Measurements from ENCODE around the gene HECA.
A peak's percentile ranks its signal among the peaks of the same experiment; 100 is the strongest.
"Not testable (repeated sequence)": the region's sequence is repeated elsewhere in the genome, so short reads cannot be mapped to it uniquely, and the experiment has no call there.

The HECA gene

DNA sequence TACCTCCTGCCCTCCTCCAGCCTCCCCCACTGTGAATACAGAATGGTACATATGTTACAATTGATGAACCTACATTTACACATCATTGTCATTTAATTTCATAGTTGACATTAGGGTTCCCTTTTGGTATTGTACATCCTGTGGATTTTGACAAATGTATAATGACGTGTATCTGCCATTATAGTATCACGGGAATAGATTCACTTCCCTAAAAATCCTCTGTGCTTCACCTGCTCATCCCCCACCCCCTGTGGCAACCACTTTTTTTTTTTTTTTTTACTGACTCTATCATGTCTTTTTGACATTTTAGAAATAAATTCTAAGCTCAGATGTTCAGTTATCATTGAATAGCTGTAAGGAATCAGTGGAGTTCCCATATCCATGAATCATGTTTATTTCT lies 30.4 kb downstream of the HECA start:
- no peak for DNase-seq

DNA sequence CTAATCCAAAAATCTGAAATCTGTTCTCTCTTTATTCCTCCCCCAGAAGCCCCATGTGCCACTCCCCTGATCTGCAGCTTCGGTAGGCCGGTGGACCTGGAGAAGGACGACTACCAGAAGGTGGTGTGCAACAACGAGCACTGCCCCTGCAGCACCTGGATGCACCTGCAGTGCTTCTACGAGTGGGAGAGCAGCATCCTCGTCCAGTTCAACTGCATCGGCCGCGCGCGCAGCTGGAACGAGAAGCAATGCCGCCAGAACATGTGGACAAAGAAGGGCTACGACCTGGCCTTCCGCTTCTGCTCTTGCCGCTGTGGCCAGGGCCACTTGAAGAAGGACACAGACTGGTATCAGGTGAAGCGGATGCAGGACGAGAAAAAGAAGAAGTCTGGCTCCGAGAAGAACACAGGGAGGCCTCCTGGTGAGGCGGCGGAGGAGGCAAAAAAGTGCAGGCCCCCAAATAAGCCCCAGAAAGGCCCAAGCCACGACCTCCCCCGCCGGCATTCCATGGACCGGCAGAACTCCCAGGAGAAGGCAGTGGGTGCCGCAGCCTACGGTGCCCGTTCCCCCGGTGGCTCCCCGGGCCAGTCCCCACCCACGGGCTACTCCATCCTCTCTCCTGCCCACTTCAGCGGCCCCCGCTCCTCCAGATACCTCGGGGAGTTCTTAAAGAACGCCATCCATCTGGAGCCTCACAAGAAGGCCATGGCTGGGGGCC lies 31.5 kb downstream of the HECA start:
- no peak for DNase-seq

DNA sequence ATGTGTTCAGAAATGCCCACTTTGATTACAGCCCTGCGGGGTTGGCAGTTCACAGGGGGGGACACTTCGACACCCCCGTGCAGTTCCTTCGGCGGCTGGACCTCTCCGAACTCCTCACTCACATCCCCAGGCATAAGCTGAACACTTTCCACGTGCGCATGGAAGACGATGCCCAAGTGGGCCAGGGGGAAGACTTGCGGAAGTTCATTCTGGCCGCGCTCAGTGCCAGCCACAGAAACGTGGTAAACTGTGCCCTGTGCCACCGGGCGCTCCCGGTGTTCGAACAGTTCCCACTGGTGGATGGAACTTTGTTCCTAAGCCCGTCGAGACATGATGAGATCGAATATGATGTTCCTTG lies 32.1 kb downstream of the HECA start:
- DNase-seq, result no peak

DNA sequence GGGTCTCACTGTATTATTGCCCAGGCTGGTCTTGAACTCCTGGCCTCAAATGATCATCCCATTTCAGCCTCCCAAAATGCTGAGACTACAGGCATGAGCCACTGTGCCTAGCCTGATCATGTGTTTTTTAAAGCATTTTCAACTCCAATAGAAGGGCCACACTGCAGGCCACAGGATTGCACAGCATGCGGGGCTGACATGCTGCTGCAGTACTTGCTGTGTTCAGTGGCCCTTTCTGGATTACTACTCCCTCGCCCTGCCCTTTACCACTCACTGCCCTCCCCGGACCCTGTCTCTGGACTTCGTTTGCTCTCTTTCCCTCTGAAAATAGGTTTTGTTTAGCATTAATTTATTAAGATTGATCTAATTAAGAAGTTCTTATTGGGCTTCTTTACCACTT lies 37.3 kb downstream of the HECA start:
- DNase-seq, result no peak

DNA sequence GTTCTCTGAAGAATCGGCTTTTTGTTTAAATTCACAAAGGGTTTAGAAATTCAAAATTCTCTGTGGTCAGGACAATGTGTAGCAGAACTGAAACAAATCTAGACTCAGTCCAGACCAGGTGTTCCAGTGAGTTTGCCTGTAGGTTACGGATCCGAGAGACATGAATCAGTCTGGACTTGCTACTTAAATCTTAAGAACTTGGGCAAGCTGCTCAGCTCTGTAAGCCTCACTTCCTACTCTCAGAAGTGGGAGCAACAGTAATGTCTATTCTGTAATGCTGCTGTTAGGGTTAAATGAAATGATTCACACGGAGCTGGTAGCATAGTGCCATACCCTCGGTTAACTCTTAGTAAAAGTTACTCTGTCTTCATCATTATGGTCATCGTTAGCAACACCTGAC lies 37.7 kb downstream of the HECA start:
- DNase-seq, result no peak

- DNase-seq, result no peak
These were observed 38.3 kb downstream of the HECA start for GRCh38 chr6:139173172-139173571.

- DNase-seq, result no peak
These were observed 38.9 kb downstream of the HECA start for GRCh38 chr6:139173822-139174221.

DNA sequence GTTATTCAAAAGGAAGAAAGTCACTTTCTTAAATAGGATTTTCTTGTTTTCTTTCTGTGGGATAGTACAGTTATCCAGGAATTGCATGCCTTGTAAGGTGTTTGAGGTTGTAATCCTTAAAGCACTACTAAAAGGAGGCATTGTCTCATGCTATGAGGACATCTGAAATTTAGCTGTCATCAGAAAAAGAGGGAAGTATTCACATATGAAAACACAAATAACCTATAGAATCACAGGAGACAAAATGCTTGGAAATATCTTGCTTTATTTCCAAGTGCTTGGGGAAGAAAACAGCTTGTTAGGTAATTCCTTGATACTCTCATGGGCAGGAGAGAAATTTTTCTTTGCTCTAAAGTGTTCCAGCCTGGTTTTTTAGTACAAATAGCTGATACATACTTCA lies 40.1 kb downstream of the HECA start:
- DNase-seq, result no peak

DNA sequence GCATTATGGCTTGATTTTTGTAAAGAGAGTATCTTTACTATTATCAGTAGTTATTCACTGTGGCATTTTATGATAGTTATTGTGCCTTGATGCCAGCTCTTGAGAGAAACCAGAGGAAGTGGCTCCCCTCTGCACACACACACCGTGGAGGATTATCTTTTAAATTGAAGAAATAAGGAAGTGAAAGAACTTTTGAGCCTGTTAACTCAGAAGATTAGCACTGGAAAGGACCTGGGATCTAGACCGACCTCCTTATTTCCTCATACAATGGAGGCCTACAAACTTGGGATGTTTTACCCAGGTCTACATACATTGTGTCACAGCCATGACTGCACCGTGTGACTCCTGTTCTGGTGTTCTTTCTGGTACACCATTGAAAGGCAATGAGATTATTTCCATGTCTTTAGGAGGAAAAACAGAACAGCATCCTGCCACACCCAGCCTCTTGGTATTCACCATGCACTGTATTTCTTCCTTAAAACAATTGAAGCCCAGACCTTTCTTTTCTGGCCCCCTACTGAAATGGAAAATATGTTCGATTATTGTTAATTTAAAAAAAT lies 40.6 kb downstream of the HECA start:
- no peak for DNase-seq

DNA sequence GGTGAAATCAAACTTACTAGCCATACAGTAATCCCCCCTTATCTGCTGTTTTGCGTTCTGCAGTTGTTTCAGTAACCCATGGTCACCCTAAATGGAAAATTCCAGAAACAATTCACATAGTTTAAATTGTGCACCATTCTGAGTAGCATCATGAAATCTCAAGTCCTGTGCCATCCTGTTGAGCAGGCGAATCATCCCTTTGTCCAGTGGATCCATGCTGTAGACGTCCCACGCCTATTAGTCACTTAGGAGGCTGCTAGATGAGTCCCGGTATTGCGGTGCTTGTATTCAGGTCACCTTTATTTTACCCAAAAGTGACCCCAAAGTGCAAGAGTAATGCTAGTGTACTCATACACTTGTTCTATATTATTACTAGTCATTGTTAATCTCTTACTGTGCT lies 46.4 kb downstream of the HECA start:
- DNase-seq, result no peak

GRCh38 chr6:139184047-139184446 lies 49.2 kb downstream of the HECA start:
- DNase-seq, result no peak

DNA sequence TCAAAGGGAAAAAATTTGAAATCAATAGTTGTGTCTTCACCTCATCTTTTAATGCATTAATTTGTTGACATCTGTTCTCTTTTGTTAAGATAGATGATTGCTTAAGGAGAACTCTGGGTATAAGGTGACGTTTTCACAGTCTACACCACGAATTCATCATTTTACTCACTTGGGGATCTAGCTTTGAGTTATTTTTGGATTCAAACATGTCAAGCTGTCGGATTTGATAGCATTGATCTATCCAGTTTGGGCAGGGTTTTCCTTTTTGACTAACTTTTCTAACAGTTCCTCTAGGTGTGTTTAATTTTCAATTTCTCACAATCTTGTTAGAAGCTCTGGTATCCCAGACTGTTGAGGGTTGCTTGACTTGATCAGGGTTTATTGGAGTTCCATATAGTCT lies 49.6 kb downstream of the HECA start:
- DNase-seq, result no peak

GRCh38 chr6:139186242-139186641 lies 51.4 kb downstream of the HECA start:
- no peak for DNase-seq

DNA sequence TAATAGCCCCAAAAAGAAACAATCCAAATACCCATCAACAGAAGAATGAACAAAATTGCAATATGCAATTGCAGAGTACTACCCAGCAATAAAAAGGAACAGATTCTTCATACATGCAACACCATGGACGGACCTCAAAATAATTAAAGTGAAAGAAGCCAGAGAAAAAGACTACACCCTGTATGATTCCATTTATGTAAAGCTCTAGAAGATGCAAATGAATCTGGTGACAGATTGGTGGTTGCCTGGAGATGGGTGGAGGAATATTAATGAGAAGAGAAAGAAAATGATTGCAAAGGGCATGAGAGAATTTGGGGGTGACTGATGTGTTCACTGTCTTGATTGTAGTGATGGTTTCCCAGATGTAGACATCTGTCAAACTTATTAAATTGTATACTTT lies 51.8 kb downstream of the HECA start:
- DNase-seq, result no peak

- DNase-seq, result no peak
These were observed 52.6 kb downstream of the HECA start for GRCh38 chr6:139187489-139187888.

GRCh38 chr6:139189665-139190064 lies 54.8 kb downstream of the HECA start:
- DNase-seq, result no peak

- no peak for DNase-seq
These were observed 59.9 kb downstream of the HECA start for GRCh38 chr6:139194740-139195139.

- DNase-seq, result no peak
These were observed 63.8 kb downstream of the HECA start for GRCh38 chr6:139198529-139199288.

GRCh38 chr6:139201378-139201777 lies 66.5 kb downstream of the HECA start:
- no peak for DNase-seq

- DNase-seq, result no peak
These were observed 70.1 kb downstream of the HECA start for GRCh38 chr6:139204978-139205377.

DNA sequence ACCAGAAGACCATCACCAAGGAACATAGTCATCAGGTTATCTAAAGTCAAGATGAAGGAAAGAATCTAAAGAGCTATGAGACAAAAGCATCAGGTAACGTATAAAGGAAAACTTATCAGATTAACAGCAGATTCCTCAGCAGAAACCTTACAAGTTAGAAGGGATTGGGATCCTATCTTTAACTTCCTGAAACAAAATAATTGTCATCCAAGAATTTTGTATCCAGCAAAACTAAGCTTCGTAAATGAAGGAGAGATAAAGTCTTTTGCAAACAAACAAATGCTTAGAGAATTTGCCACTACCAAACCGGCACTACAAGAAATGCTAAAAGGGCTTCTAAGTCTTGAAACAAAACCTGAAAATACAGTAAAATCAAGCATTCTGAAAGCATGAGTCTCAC lies 71.0 kb downstream of the HECA start:
- DNase-seq, result no peak

- DNase-seq, result not testable (repeated sequence)
These were observed 75.9 kb downstream of the HECA start for GRCh38 chr6:139210766-139211165.

DNA sequence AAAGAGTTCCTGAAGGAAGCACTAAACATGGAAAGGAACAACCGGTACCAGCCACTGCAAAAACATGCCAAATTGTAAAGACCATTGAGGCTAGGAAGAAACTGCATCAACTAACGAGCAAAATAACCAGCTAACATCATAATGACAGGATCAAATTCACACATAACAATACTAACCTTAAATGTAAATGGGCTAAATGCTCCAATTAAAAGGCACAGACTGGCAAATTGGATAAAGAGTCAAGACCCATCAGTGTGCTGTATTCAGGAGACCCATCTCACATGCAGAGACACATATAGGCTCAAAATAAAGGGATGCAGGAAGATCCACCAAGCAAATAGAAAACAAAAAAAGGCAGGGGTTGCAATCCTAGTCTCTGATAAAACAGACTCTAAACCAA lies 77.6 kb downstream of the HECA start:
- not testable (repeated sequence) for DNase-seq

DNA sequence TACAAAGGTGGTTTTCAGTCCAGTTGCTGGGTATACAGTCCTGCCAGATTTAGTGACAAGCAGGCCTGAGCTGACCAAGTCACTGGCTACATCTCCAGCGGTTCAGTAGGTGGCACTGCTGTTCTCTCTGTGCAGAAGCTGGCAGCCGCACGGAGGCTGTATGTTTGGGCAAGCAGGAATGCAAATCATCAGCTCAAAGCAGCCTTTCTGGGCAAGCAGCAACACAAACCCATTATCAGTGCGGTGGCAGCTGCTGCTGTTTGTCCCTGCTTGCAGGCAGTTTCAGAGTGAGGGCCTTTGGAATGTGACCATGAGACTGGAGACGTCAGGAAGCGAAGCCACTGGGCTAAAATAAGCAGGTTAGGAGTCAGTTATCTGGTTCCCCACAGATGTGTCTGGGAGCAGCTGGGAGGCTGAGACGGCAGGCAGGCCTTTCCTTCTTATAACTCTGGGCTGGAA lies 84.4 kb downstream of the HECA start:
- peak in 1 of 2 experiments; percentile 22 for DNase-seq

Data from SW 1271 (cell line).